A549 (cell line): ENCODE data around the gene DTD1. TPM values are rescaled to one million over a fixed set of nuclear protein-coding genes. Genes with fewer than 3 reads are reported as not detected.

Experiments
- ATAC-seq, 2 experiments: fragments of 200-7000 bp in 1 of 2; fragments of >200 bp in 1 of 2; cut with Nextera tagmentation in 1 of 2; cut with Tn5 transposase in 1 of 2; 3 replicates each; pipeline versions ENCODE4 v1.8.0 to v1.9.1; 2018 to 2020; ENCODE audit warnings: mild to moderate bottlenecking in 1 of 2, moderate library complexity in 1 of 2
- CTCF ChIA-PET: fragments of 300-600 bp; sonication (Branson Sonifier 250); formaldehyde crosslinking; extraction: SDS; loops from one replicate; lab custom pipeline; 2021; ENCODE audit warnings: antibody characterized with exemption, inconsistent platforms; lab: Yijun Ruan, JAX
- POLR2A ChIA-PET: fragments of 350-600 bp; formaldehyde crosslinking; extraction: SDS; loops from one replicate; lab custom pipeline; 2021; ENCODE audit warnings: antibody characterized with exemption, inconsistent platforms; lab: Yijun Ruan, JAX
- DNase-seq, 2 experiments: peaks; one replicate each; pipeline versions ENCODE4 v3.0.0 to v3.0.0-alpha.2; 2011 to 2016; ENCODE audit warnings: low read depth in 1 of 2, low spot score in 1 of 2
- FAIRE-seq: peaks from 2 replicates; lab custom pipeline; 2011; peaks lifted over from hg19 to GRCh38; lab: Jason Lieb, UNC
- H3K27ac ChIP-seq, 2 experiments: fragments of >200 bp; sonication (Bioruptor Twin); formaldehyde crosslinking; 3 replicates each; pipeline ENCODE4 v1.5.1; 2016 to 2017
- H3K4me1 ChIP-seq: fragments of >200 bp; sonication (Bioruptor Twin); formaldehyde crosslinking; 3 replicates; pipeline ENCODE4 v1.6.1; 2016
- H3K4me2 ChIP-seq: fragments of >200 bp; sonication (Bioruptor Twin); formaldehyde crosslinking; 3 replicates; pipeline ENCODE4 v1.6.1; 2016
- H3K4me3 ChIP-seq: fragments of >200 bp; sonication (Bioruptor Twin); formaldehyde crosslinking; 3 replicates; pipeline ENCODE4 v1.5.1; 2016
- H3K9me3 ChIP-seq: fragments of >200 bp; sonication (Bioruptor Twin); formaldehyde crosslinking; 3 replicates; pipeline ENCODE4 v1.6.1; 2016
- CBX2 ChIP-seq: fragments of 200-600 bp; sonication (generic); IDR thresholded peaks from 2 replicates; pipeline ENCODE4 v1.6.1; 2016; ENCODE audit warnings: low read depth, mild to moderate bottlenecking, borderline replicate concordance
- FOSL2 ChIP-seq, 2 experiments: fragments of 450-650 bp in 1 of 2; fragments of >200 bp in 1 of 2; sonication (Bioruptor Twin) in 1 of 2; formaldehyde crosslinking; IDR thresholded peaks; 2 replicates each; pipeline versions ENCODE4 v1.5.0 to v1.6.1; 2016 to 2020; ENCODE audit warnings: mild to moderate bottlenecking in 1 of 2, moderate library complexity in 1 of 2
- FOXS1 ChIP-seq: fragments of 250-450 bp; sonication (Bioruptor Pico); IDR thresholded peaks from 2 replicates; pipeline ENCODE4 v1.5.0; 2020; ENCODE audit warnings: mild to moderate bottlenecking, moderate library complexity
- HOXA7 ChIP-seq: fragments of 250-450 bp; sonication (Bioruptor Pico); IDR thresholded peaks from 2 replicates; pipeline ENCODE4 v1.5.0; 2020; ENCODE audit warnings: mild to moderate bottlenecking, moderate library complexity
- HOXB13 ChIP-seq: fragments of 250-450 bp; sonication (Bioruptor Pico); IDR thresholded peaks from 2 replicates; pipeline ENCODE4 v1.5.0; 2020; ENCODE audit warnings: low read depth, mild to moderate bottlenecking, moderate library complexity
- JUN ChIP-seq, 2 experiments: fragments of >200 bp; sonication (Bioruptor Twin); formaldehyde crosslinking; IDR thresholded peaks; 2 replicates in 1 of 2; 3 replicates in 1 of 2; pipeline ENCODE4 v1.6.1; 2016 to 2017
- JUNB ChIP-seq: fragments of >200 bp; sonication (Bioruptor Twin); formaldehyde crosslinking; IDR thresholded peaks from 2 replicates; pipeline ENCODE4 v1.6.1; 2016
- KDM1A ChIP-seq: fragments of 200-600 bp; sonication (generic); IDR thresholded peaks from 2 replicates; pipeline ENCODE4 v1.6.1; 2016; ENCODE audit warnings: low read depth, mild to moderate bottlenecking
- KDM5A ChIP-seq: fragments of 200-600 bp; sonication (generic); IDR thresholded peaks from 2 replicates; pipeline ENCODE4 v1.6.1; 2016; ENCODE audit warnings: antibody characterized with exemption, mild to moderate bottlenecking
- MAZ ChIP-seq: fragments of 150-350 bp; IDR thresholded peaks from 2 replicates; pipeline ENCODE4 v1.6.1; 2014; ENCODE audit warnings: antibody characterized with exemption, low read depth, low read length, borderline replicate concordance
- POLR2A ChIP-seq: IDR thresholded peaks from 2 replicates; pipeline ENCODE4 v1.6.1; 2012; ENCODE audit warnings: mild to moderate bottlenecking, low read length
- RARB ChIP-seq: fragments of 250-450 bp; sonication (Bioruptor Pico); IDR thresholded peaks from 2 replicates; pipeline ENCODE4 v1.8.0; 2021; ENCODE audit warnings: mild to moderate bottlenecking, moderate library complexity
- RCOR1 ChIP-seq: fragments of 150-350 bp; IDR thresholded peaks from 2 replicates; pipeline ENCODE4 v1.6.1; 2014; ENCODE audit warnings: antibody characterized with exemption, low read length, low read depth
- RFX5 ChIP-seq: fragments of 450-650 bp; IDR thresholded peaks from 2 replicates; pipeline ENCODE4 v1.7.1; 2014; ENCODE audit warnings: antibody characterized with exemption, mild to moderate bottlenecking, moderate library complexity
- ZC3H11A ChIP-seq: fragments of 450-650 bp; IDR thresholded peaks from 2 replicates; pipeline ENCODE4 v1.6.1; 2014; ENCODE audit warnings: antibody characterized with exemption, mild to moderate bottlenecking
- ZSCAN20 ChIP-seq: fragments of 250-450 bp; sonication (Bioruptor Pico); IDR thresholded peaks from 2 replicates; pipeline ENCODE4 v1.8.0; 2022; ENCODE audit warnings: mild to moderate bottlenecking, moderate library complexity
- WGBS: methylation state at CpG from one replicate; pipeline ENCODE4 v1.1.6; 2017; ENCODE audit errors: missing lambda C conversion rate; 5-methylcytosine and 5-hydroxymethylcytosine counted together
- polyA plus RNA-seq, 4 experiments: library from polyadenylated mRNA; depleted of rRNA in 3 of 4; stranded (reverse); fragments of >200 nt; fragmentation: RNase III in 1 of 4; extraction: RNeasy Plus Mini Kit Qiagen cat#74134 plus additional on column Dnase treatment in 1 of 4; gene quantifications; 2 replicates in 3 of 4; 3 replicates in 1 of 4; pipeline ENCODE4 v1.2.3, GENCODE V29; 2011 to 2017
- TF ChIP-seq, protein P1 (sequence below): fragments of >200 bp; sonication (Bioruptor Twin); formaldehyde crosslinking; IDR thresholded peaks from 3 replicates; pipeline ENCODE4 v1.6.1; 2016
- TF ChIP-seq, protein P2 (sequence below): IDR thresholded peaks from 2 replicates; pipeline ENCODE4 v1.6.1; 2012; ENCODE audit warnings: low read depth, borderline replicate concordance
- TF ChIP-seq, protein P3 (sequence below): fragments of 250-450 bp; sonication (Bioruptor Pico); IDR thresholded peaks from 2 replicates; pipeline ENCODE4 v1.5.0; 2020; ENCODE audit warnings: low read depth, mild to moderate bottlenecking, moderate library complexity
- TF ChIP-seq, protein P4 (sequence below): IDR thresholded peaks from 2 replicates; pipeline ENCODE4 v1.6.1; 2012
- TF ChIP-seq, protein P5 (sequence below): fragments of 200-600 bp; sonication (generic); IDR thresholded peaks from 2 replicates; pipeline ENCODE4 v1.6.1; 2016; ENCODE audit warnings: antibody characterized with exemption, mild to moderate bottlenecking, moderate library complexity

DTD1 gene
- polyA plus RNA-seq, 2 of the 4 experiments (the other 2 are of a cell fraction) = 72.8 to 99.3 TPM

DNA sequence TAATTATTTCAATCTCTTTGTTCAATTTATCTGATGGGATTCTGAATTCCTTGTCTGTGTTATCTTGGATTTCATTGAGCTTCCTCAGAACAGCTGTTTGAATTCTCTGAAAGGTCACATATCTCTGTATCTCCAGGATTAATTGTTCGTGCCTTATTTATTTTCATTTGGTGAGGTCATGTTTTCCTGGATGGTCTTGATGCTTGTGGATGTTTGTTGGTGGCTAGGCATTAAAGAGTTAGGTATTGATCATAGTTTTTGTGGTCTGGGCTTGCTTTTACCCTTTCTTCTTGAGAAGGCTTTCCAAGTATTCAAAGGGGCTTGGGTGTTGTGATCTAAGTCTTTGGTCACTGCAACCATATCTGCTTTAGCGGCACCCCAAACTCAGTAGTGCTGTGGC, 186.4 kb downstream of the DTD1 start:
- FAIRE-seq = no peak
- Histone ChIP-seq H3K4me3 (no peak overlapping the region), H3K9me3 (no peaks in the 10 kb centered on the region), H3K27ac (no peak overlapping the region), H3K4me2 (no peak overlapping the region), H3K4me1 (no peaks in the 10 kb centered on the region)
- no peak for ATAC-seq
- CTCF ChIA-PET = interaction anchor here (1.1 kb wide), 1 partner anchor 140 kb away, joined by 3 read pairs; no protein-coding TSS in a partner anchor
- TF ChIP-seq RFX5 (no peak), RARB (CRISPR knock-in tag) (no peak), MAZ (no peak), HOXA7 (CRISPR knock-in tag) (no peak), JUN (IDR thresholded peaks at IDR 0.05) (no peak), FOXS1 (CRISPR knock-in tag) (no peak), ZC3H11A (no peak), CBX2 (no peak), HOXB13 (no peak), RCOR1 (no peak), POLR2A (no peak)
- TF ChIP-seq, protein P1, sequence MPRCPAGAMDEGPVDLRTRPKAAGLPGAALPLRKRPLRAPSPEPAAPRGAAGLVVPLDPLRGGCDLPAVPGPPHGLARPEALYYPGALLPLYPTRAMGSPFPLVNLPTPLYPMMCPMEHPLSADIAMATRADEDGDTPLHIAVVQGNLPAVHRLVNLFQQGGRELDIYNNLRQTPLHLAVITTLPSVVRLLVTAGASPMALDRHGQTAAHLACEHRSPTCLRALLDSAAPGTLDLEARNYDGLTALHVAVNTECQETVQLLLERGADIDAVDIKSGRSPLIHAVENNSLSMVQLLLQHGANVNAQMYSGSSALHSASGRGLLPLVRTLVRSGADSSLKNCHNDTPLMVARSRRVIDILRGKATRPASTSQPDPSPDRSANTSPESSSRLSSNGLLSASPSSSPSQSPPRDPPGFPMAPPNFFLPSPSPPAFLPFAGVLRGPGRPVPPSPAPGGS = no peak
- TF ChIP-seq, protein P2, sequence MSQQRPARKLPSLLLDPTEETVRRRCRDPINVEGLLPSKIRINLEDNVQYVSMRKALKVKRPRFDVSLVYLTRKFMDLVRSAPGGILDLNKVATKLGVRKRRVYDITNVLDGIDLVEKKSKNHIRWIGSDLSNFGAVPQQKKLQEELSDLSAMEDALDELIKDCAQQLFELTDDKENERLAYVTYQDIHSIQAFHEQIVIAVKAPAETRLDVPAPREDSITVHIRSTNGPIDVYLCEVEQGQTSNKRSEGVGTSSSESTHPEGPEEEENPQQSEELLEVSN = no peak
- TF ChIP-seq, protein P3, sequence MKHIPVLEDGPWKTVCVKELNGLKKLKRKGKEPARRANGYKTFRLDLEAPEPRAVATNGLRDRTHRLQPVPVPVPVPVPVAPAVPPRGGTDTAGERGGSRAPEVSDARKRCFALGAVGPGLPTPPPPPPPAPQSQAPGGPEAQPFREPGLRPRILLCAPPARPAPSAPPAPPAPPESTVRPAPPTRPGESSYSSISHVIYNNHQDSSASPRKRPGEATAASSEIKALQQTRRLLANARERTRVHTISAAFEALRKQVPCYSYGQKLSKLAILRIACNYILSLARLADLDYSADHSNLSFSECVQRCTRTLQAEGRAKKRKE (CRISPR knock-in tag) = no peak
- WGBS = 48% methylated on average over 2 of the region's 2 CpGs
- DNase-seq = no peak
- POLR2A ChIA-PET = no interaction called here

DNA sequence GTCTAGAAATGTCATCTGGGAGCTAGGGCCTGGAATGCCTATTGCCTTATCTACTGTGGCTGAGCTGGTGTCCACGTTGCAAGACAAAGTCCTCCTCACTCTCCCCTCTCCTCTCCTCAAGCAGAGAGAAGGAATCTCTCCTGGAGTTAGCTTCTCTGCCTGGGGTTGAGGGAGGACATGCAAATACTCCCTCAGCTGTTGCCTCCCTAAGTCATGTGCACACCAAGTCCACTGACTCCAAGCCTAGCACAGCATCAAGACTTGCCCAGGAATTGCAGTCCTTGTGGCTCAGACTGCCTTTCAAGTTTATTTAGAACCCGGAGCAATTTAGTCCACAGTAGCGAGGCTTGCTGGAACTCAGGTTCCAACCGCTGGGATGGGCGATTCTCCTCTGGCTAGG, 187.8 kb downstream of the DTD1 start:
- no peak overlapping the region for H3K4me2 ChIP-seq
- FAIRE-seq (no peak), DNase-seq (no peak), ATAC-seq (no peak)
- ChIA-PET CTCF (no interaction called here), POLR2A (no interaction called here)
- H3K4me3 ChIP-seq = no peak overlapping the region
- H3K27ac ChIP-seq = no peak overlapping the region
- H3K4me1 ChIP-seq = no peaks in the 10 kb centered on the region
- TF ChIP-seq, protein P4, sequence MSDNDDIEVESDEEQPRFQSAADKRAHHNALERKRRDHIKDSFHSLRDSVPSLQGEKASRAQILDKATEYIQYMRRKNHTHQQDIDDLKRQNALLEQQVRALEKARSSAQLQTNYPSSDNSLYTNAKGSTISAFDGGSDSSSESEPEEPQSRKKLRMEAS = no peak
- TF ChIP-seq, protein P5, sequence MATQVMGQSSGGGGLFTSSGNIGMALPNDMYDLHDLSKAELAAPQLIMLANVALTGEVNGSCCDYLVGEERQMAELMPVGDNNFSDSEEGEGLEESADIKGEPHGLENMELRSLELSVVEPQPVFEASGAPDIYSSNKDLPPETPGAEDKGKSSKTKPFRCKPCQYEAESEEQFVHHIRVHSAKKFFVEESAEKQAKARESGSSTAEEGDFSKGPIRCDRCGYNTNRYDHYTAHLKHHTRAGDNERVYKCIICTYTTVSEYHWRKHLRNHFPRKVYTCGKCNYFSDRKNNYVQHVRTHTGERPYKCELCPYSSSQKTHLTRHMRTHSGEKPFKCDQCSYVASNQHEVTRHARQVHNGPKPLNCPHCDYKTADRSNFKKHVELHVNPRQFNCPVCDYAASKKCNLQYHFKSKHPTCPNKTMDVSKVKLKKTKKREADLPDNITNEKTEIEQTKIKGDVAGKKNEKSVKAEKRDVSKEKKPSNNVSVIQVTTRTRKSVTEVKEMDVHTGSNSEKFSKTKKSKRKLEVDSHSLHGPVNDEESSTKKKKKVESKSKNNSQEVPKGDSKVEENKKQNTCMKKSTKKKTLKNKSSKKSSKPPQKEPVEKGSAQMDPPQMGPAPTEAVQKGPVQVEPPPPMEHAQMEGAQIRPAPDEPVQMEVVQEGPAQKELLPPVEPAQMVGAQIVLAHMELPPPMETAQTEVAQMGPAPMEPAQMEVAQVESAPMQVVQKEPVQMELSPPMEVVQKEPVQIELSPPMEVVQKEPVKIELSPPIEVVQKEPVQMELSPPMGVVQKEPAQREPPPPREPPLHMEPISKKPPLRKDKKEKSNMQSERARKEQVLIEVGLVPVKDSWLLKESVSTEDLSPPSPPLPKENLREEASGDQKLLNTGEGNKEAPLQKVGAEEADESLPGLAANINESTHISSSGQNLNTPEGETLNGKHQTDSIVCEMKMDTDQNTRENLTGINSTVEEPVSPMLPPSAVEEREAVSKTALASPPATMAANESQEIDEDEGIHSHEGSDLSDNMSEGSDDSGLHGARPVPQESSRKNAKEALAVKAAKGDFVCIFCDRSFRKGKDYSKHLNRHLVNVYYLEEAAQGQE = no peak
- TF ChIP-seq KDM5A (no peak), FOSL2 (IDR thresholded peaks at IDR 0.05) (no peak), FOSL2 (CRISPR knock-in tag; IDR thresholded peaks at IDR 0.05) (no peak), KDM1A (no peak), JUNB (no peak), ZSCAN20 (no peak)
- TF ChIP-seq, protein P2 = no peak
- TF ChIP-seq, all 56 proteins: peak for 0
- 45% methylated on average over 5 of the region's 5 CpGs for WGBS
- no peaks in the 10 kb centered on the region for H3K9me3 ChIP-seq
